Measurements from ENCODE around the gene PPM1M. TPM values are rescaled to one million over a fixed set of nuclear protein-coding genes. Genes with fewer than 3 reads are reported as not detected.

PPM1M gene
- total and polyA plus RNA-seq, 2 experiments from 2014 or later: 2.2 to 4.0 TPM

- peaks cover 3% of the 10 kb centered on the region for H3K4me1 ChIP-seq (ENCODE audit: insufficient read depth)
- H3K36me3 Mint-ChIP-seq (ENCODE audit: low read depth): peaks cover 32% of the 10 kb centered on the region
- H3K79me2 ChIP-seq (replicated peaks; ENCODE audit: insufficient read depth): no peaks in the 10 kb centered on the region
- no peak overlapping the region for H2AFZ ChIP-seq
- peaks cover 2% of the 10 kb centered on the region; the same call in 1 of the 2 replicates for H4K20me1 ChIP-seq (replicated peaks; ENCODE audit: insufficient read depth)
- peaks cover 15% of the 10 kb centered on the region for H3K36me3 ChIP-seq (ENCODE audit: insufficient read depth)
- TF ChIP-seq CREB1 (CRISPR knock-in tag; IDR thresholded peaks at IDR 0.05; ENCODE audit: low read depth) (no peak), ZNF462 (CRISPR knock-in tag; IDR thresholded peaks at IDR 0.05) (no peak), ZNF114 (CRISPR knock-in tag; IDR thresholded peaks at IDR 0.05) (no peak), POLR2AphosphoS5 (IDR thresholded peaks at IDR 0.05; ENCODE audit: low read depth) (no peak), REST (IDR thresholded peaks at IDR 0.05; ENCODE audit: unreplicated experiment) (no peak), EZH2 (IDR thresholded peaks at IDR 0.05; ENCODE audit: low read depth, unreplicated experiment) (no peak), JUNB (IDR thresholded peaks at IDR 0.05; ENCODE audit: unreplicated experiment) (no peak), STAT1 (IDR thresholded peaks at IDR 0.05; ENCODE audit: unreplicated experiment) (no peak), ZNF331 (CRISPR knock-in tag; IDR thresholded peaks at IDR 0.05; ENCODE audit: low read depth) (no peak), NANOG (IDR thresholded peaks at IDR 0.05; ENCODE audit: borderline replicate concordance) (no peak), ETS1 (IDR thresholded peaks at IDR 0.05) (no peak), CTCF (conservative IDR thresholded peaks at IDR 0.05; ENCODE audit: low read depth in 2 of 2) (no peak), EZH2phosphoT487 (IDR thresholded peaks at IDR 0.05; ENCODE audit: unreplicated experiment) (no peak)
- DNase-seq (ENCODE audit: low spot score) (no peak), ATAC-seq (no peak)
- no peaks in the 10 kb centered on the region for H3K9me3 Mint-ChIP-seq
- no peak overlapping the region for H3K27ac Mint-ChIP-seq
- H3K27me3 ChIP-seq (ENCODE audit: insufficient read depth): no peaks in the 10 kb centered on the region
- peaks cover 11% of the 10 kb centered on the region for H3K27me3 Mint-ChIP-seq (ENCODE audit: insufficient read depth, low read depth, poor library complexity)
- no peaks in the 10 kb centered on the region for H3F3A ChIP-seq (replicated peaks; ENCODE audit: low read depth)
- peaks cover 8% of the 10 kb centered on the region; the same call in 2 of the 3 replicates for H3K4me1 Mint-ChIP-seq
- no peak overlapping the region for H3K4me3 ChIP-seq
- H3K27ac ChIP-seq (ENCODE audit: low read depth): no peak overlapping the region
- no peak overlapping the region for H3K4me3 Mint-ChIP-seq
- no peak overlapping the region for H3K4me2 ChIP-seq
- H3K9me2 ChIP-seq (ENCODE audit: insufficient read depth): no peaks in the 10 kb centered on the region
Observed at GRCh38 chr3:52217409-52217805, 28.2 kb upstream of the PPM1M start.

All from GM23338 (cell line).